SU-DHL-6 (cell line): ENCODE data around the gene PPP2R2B.

Experiments
- H2AFZ ChIP-seq: fragments of 200-600 bp; sonication (generic); 2 replicates; pipeline ENCODE4 v1.6.1; 2014; ENCODE audit warnings: low read depth, mild to moderate bottlenecking, moderate library complexity, mixed read lengths, antibody characterized with exemption, low read length; ENCODE audit not compliant: severe bottlenecking
- H3F3A ChIP-seq: fragments of 200-600 bp; shearing (Covaris generic); 2 replicates; pipeline ENCODE4 v1.6.0; 2016; ENCODE audit warnings: antibody characterized with exemption, mild to moderate bottlenecking; ENCODE audit not compliant: insufficient read depth
- H3K27ac ChIP-seq: fragments of 200-600 bp; sonication (generic); 2 replicates; pipeline ENCODE4 v1.5.1; 2016; ENCODE audit warnings: low read depth, mild to moderate bottlenecking, low read length, moderate library complexity, mixed read lengths
- H3K27me3 ChIP-seq: fragments of 200-600 bp; sonication (generic), shearing (Covaris generic); 2 replicates; pipeline ENCODE4 v1.6.0; 2014; ENCODE audit warnings: mild to moderate bottlenecking, low read length
- H3K36me3 ChIP-seq: fragments of 200-600 bp; sonication (generic); 2 replicates; pipeline ENCODE4 v1.6.1; 2014; ENCODE audit warnings: mild to moderate bottlenecking, low read length, mixed read lengths
- H3K4me2 ChIP-seq: fragments of 300-600, 200-600 bp; shearing (Covaris generic), sonication (generic); 2 replicates; pipeline ENCODE4 v1.6.0; 2014; ENCODE audit warnings: low read length, low read depth, mild to moderate bottlenecking; ENCODE audit not compliant: poor library complexity, severe bottlenecking
- H3K4me3 ChIP-seq: fragments of 200-600 bp; sonication (generic); 2 replicates; pipeline ENCODE4 v1.5.1; 2014; ENCODE audit warnings: antibody characterized with exemption, low read length, mild to moderate bottlenecking, mixed read lengths; ENCODE audit not compliant: insufficient read depth, poor library complexity, severe bottlenecking
- H3K79me2 ChIP-seq: fragments of 200-600 bp; sonication (generic); 2 replicates; pipeline ENCODE4 v1.6.1; 2014; ENCODE audit warnings: mild to moderate bottlenecking, low read length, moderate library complexity; ENCODE audit not compliant: insufficient read depth
- H3K9ac ChIP-seq: fragments of 200-600 bp; sonication (generic); 2 replicates; pipeline ENCODE4 v1.7.0; 2014; ENCODE audit warnings: mild to moderate bottlenecking, low read length
- H3K9me2 ChIP-seq: fragments of 200-600 bp; sonication (generic); replicated peaks from 2 replicates; pipeline ENCODE4 v1.6.1; 2014; ENCODE audit warnings: low read length; ENCODE audit not compliant: insufficient read depth
- H3K9me3 ChIP-seq: fragments of 200-600 bp; sonication (generic); 2 replicates; pipeline ENCODE4 v1.6.1; 2014; ENCODE audit warnings: low read length, mixed read lengths; ENCODE audit not compliant: insufficient read depth
- H4K20me1 ChIP-seq: fragments of 200-600 bp; sonication (generic); 2 replicates; pipeline ENCODE4 v1.6.1; 2014; ENCODE audit warnings: low read depth, mild to moderate bottlenecking, antibody characterized with exemption, low read length, moderate library complexity, mixed read lengths
- CTCF ChIP-seq: fragments of 200-600 bp; sonication (generic); IDR thresholded peaks from one replicate; pipeline ENCODE4 v1.5.1; 2017; ENCODE audit warnings: antibody characterized with exemption, mild to moderate bottlenecking, low read length, moderate library complexity; ENCODE audit not compliant: insufficient read depth, poor library complexity, severe bottlenecking
- EZH2phosphoT487 ChIP-seq: fragments of 200-600 bp; sonication (generic), shearing (Covaris generic); conservative IDR thresholded peaks from 2 replicates; pipeline ENCODE4 v1.6.1; 2018; ENCODE audit warnings: mild to moderate bottlenecking, antibody characterized with exemption, low read length, moderate library complexity, mixed read lengths

PPP2R2B gene

GRCh38 chr5:146877178-146877681, 1.3 kb downstream of the PPP2R2B start:
- Histone ChIP-seq H3K79me2 (no peaks in the 10 kb centered on the region), H2AFZ (no peak overlapping the region), H3K4me2 (no peak overlapping the region), H3K36me3 (no peaks in the 10 kb centered on the region), H3K9me3 (no peaks in the 10 kb centered on the region), H3K27ac (no peak overlapping the region), H3K9me2 (no peaks in the 10 kb centered on the region), H3K27me3 (no peaks in the 10 kb centered on the region), H3K9ac (no peak overlapping the region), H4K20me1 (no peaks in the 10 kb centered on the region), H3F3A (no peaks in the 10 kb centered on the region), H3K4me3 (no peak overlapping the region)
- TF ChIP-seq EZH2phosphoT487 (no peak), CTCF (no peak)

GRCh38 chr5:146873186-146873917, 5.2 kb downstream of the PPP2R2B start:
- no peak overlapping the region for H3K4me3 ChIP-seq
- no peak overlapping the region for H3K27ac ChIP-seq
- TF ChIP-seq EZH2phosphoT487 (no peak), CTCF (no peak)
- no peak overlapping the region for H3K9ac ChIP-seq
- H3F3A ChIP-seq, result no peaks in the 10 kb centered on the region
- no peaks in the 10 kb centered on the region for H3K27me3 ChIP-seq
- no peaks in the 10 kb centered on the region for H3K9me2 ChIP-seq
- no peaks in the 10 kb centered on the region for H4K20me1 ChIP-seq
- H3K9me3 ChIP-seq, result no peaks in the 10 kb centered on the region
- H3K4me2 ChIP-seq, result no peak overlapping the region
- H3K79me2 ChIP-seq, result no peaks in the 10 kb centered on the region
- no peak overlapping the region for H2AFZ ChIP-seq
- no peaks in the 10 kb centered on the region for H3K36me3 ChIP-seq

- Histone ChIP-seq H4K20me1 (no peaks in the 10 kb centered on the region), H3K27me3 (no peaks in the 10 kb centered on the region), H3K79me2 (no peaks in the 10 kb centered on the region), H3K4me3 (no peak overlapping the region), H3K36me3 (no peaks in the 10 kb centered on the region), H3F3A (no peaks in the 10 kb centered on the region), H3K9me2 (no peaks in the 10 kb centered on the region), H3K9me3 (no peaks in the 10 kb centered on the region), H3K27ac (no peak overlapping the region), H3K9ac (no peak overlapping the region), H3K4me2 (no peak overlapping the region), H2AFZ (no peak overlapping the region)
- TF ChIP-seq CTCF (no peak), EZH2phosphoT487 (no peak)
These were observed 6.4 kb downstream of the PPP2R2B start for GRCh38 chr5:146872188-146872587.
